Activated naive CD8-positive, alpha-beta T cell treated with anti-CD3 and anti-CD28 coated beads, Interleukin-2, amount 50 U/mL, for 24 hours (primary cell): ENCODE data around the gene LETM1.

Experiments used
- ATAC-seq: fragments of 150-1000 bp; cut with Tn5 transposase; one replicate; pipeline ENCODE4 v1.10.0; 2021
- DNase-seq: peaks from one replicate; pipeline ENCODE4 v3.0.0; 2021
- H3K27ac Mint-ChIP-seq: one replicate; pipeline ENCODE4 v1.8.0; 2021; ENCODE audit warnings: mild to moderate bottlenecking, mixed read lengths
- H3K27me3 Mint-ChIP-seq: one replicate; pipeline ENCODE4 v1.8.0; 2021; ENCODE audit warnings: mixed read lengths
- H3K36me3 Mint-ChIP-seq: one replicate; pipeline ENCODE4 v1.8.0; 2021; ENCODE audit warnings: low read depth, mixed read lengths
- H3K4me1 Mint-ChIP-seq: one replicate; pipeline ENCODE4 v1.8.0; 2021; ENCODE audit warnings: mixed read lengths
- H3K4me3 Mint-ChIP-seq: one replicate; pipeline ENCODE4 v1.8.0; 2021; ENCODE audit warnings: mild to moderate bottlenecking, moderate library complexity, mixed read lengths
- H3K9me3 Mint-ChIP-seq: one replicate; pipeline ENCODE4 v1.8.0; 2021; ENCODE audit warnings: mixed read lengths

LETM1 gene

GRCh38 chr4:1832690-1833089 is 23.3 kb downstream of the LETM1 start:
- Mint-ChIP-seq H3K27ac (no peak overlapping the region), H3K4me1 (peaks cover 8% of the 10 kb centered on the region), H3K9me3 (no peaks in the 10 kb centered on the region), H3K4me3 (no peak overlapping the region), H3K27me3 (no peaks in the 10 kb centered on the region), H3K36me3 (peaks cover 38% of the 10 kb centered on the region)
- DNase-seq (no peak), ATAC-seq (no peak)

- no peaks in the 10 kb centered on the region for H3K27me3 Mint-ChIP-seq
These were observed 24.6 kb downstream of the LETM1 start for GRCh38 chr4:1831331-1831730.

GRCh38 chr4:1830642-1831228 is 25.2 kb downstream of the LETM1 start:
- DNase-seq, result no peak
- Mint-ChIP-seq H3K4me1 (peaks cover 8% of the 10 kb centered on the region), H3K36me3 (peaks cover 34% of the 10 kb centered on the region), H3K9me3 (no peaks in the 10 kb centered on the region), H3K27ac (no peak overlapping the region), H3K4me3 (no peak overlapping the region), H3K27me3 (no peaks in the 10 kb centered on the region)
- ATAC-seq, result no peak

More at GRCh38 chr4:1831331-1831730, 24.6 kb downstream of the LETM1 start:
- H3K4me1 Mint-ChIP-seq, result peaks cover 8% of the 10 kb centered on the region
- DNase-seq, result no peak
- ATAC-seq, result no peak
- peaks cover 32% of the 10 kb centered on the region for H3K36me3 Mint-ChIP-seq
- H3K4me3 Mint-ChIP-seq, result no peak overlapping the region
- H3K27ac Mint-ChIP-seq, result no peak overlapping the region
- no peaks in the 10 kb centered on the region for H3K9me3 Mint-ChIP-seq

- no peaks in the 10 kb centered on the region for H3K9me3 Mint-ChIP-seq
- no peak for ATAC-seq
- H3K27me3 Mint-ChIP-seq, result no peaks in the 10 kb centered on the region
- DNase-seq, result no peak
- H3K27ac Mint-ChIP-seq, result no peak overlapping the region
- H3K4me1 Mint-ChIP-seq, result peaks cover 8% of the 10 kb centered on the region
- H3K4me3 Mint-ChIP-seq, result no peak overlapping the region
- peaks cover 31% of the 10 kb centered on the region for H3K36me3 Mint-ChIP-seq
These were observed 25.7 kb downstream of the LETM1 start for GRCh38 chr4:1830234-1830633.

GRCh38 chr4:1826531-1827350 is 29.2 kb downstream of the LETM1 start:
- no peaks in the 10 kb centered on the region for H3K9me3 Mint-ChIP-seq
- H3K4me1 Mint-ChIP-seq, result no peaks in the 10 kb centered on the region
- no peak overlapping the region for H3K4me3 Mint-ChIP-seq
- H3K36me3 Mint-ChIP-seq, result peaks cover 31% of the 10 kb centered on the region
- no peak overlapping the region for H3K27ac Mint-ChIP-seq
- ATAC-seq, result no peak
- no peak for DNase-seq
- H3K27me3 Mint-ChIP-seq, result no peaks in the 10 kb centered on the region

- Mint-ChIP-seq H3K4me1 (no peaks in the 10 kb centered on the region), H3K36me3 (peaks cover 29% of the 10 kb centered on the region), H3K27me3 (no peaks in the 10 kb centered on the region), H3K4me3 (no peak overlapping the region), H3K27ac (no peak overlapping the region), H3K9me3 (no peaks in the 10 kb centered on the region)
- DNase-seq (no peak), ATAC-seq (no peak)
These were observed 30.6 kb downstream of the LETM1 start for GRCh38 chr4:1825326-1825725.

- ATAC-seq (no peak), DNase-seq (no peak)
- H3K27ac Mint-ChIP-seq, result no peak overlapping the region
- H3K27me3 Mint-ChIP-seq, result no peaks in the 10 kb centered on the region
- H3K4me1 Mint-ChIP-seq, result no peaks in the 10 kb centered on the region
- peaks cover 30% of the 10 kb centered on the region for H3K36me3 Mint-ChIP-seq
- H3K4me3 Mint-ChIP-seq, result no peak overlapping the region
- no peaks in the 10 kb centered on the region for H3K9me3 Mint-ChIP-seq
These were observed 31.2 kb downstream of the LETM1 start for GRCh38 chr4:1824746-1825145.

- Mint-ChIP-seq H3K4me3 (no peak overlapping the region), H3K27me3 (no peaks in the 10 kb centered on the region), H3K9me3 (no peaks in the 10 kb centered on the region), H3K36me3 (peaks cover 35% of the 10 kb centered on the region), H3K27ac (no peak overlapping the region), H3K4me1 (no peaks in the 10 kb centered on the region)
- DNase-seq (no peak), ATAC-seq (no peak)
These were observed 32.4 kb downstream of the LETM1 start for GRCh38 chr4:1823545-1823932.

- Mint-ChIP-seq H3K9me3 (no peaks in the 10 kb centered on the region), H3K27ac (no peak overlapping the region), H3K27me3 (no peaks in the 10 kb centered on the region), H3K36me3 (peaks cover 37% of the 10 kb centered on the region), H3K4me3 (no peak overlapping the region), H3K4me1 (no peaks in the 10 kb centered on the region)
- ATAC-seq (no peak), DNase-seq (no peak)
These were observed 33.1 kb downstream of the LETM1 start for GRCh38 chr4:1822568-1823544.

- no peak for DNase-seq
- Mint-ChIP-seq H3K27me3 (no peaks in the 10 kb centered on the region), H3K4me3 (no peak overlapping the region), H3K36me3 (peaks cover 42% of the 10 kb centered on the region), H3K27ac (no peak overlapping the region), H3K9me3 (no peaks in the 10 kb centered on the region), H3K4me1 (no peaks in the 10 kb centered on the region)
- no peak for ATAC-seq
These were observed 34.0 kb downstream of the LETM1 start for GRCh38 chr4:1821679-1822567.

- ATAC-seq (no peak), DNase-seq (no peak)
- no peaks in the 10 kb centered on the region for H3K27me3 Mint-ChIP-seq
- H3K9me3 Mint-ChIP-seq, result no peaks in the 10 kb centered on the region
- H3K4me3 Mint-ChIP-seq, result no peak overlapping the region
- peaks cover 38% of the 10 kb centered on the region for H3K36me3 Mint-ChIP-seq
- no peaks in the 10 kb centered on the region for H3K4me1 Mint-ChIP-seq
- H3K27ac Mint-ChIP-seq, result no peak overlapping the region
These were observed 36.1 kb downstream of the LETM1 start for GRCh38 chr4:1819816-1820215.

GRCh38 chr4:1819284-1819683 is 36.7 kb downstream of the LETM1 start:
- ATAC-seq (no peak), DNase-seq (no peak)
- Mint-ChIP-seq H3K4me3 (no peak overlapping the region), H3K27ac (no peak overlapping the region), H3K36me3 (peaks cover 37% of the 10 kb centered on the region), H3K4me1 (no peaks in the 10 kb centered on the region), H3K9me3 (no peaks in the 10 kb centered on the region), H3K27me3 (no peaks in the 10 kb centered on the region)

GRCh38 chr4:1815997-1816860 is 39.7 kb downstream of the LETM1 start:
- no peaks in the 10 kb centered on the region for H3K27me3 Mint-ChIP-seq
- H3K4me1 Mint-ChIP-seq, result no peaks in the 10 kb centered on the region
- H3K36me3 Mint-ChIP-seq, result peaks cover 28% of the 10 kb centered on the region
- H3K4me3 Mint-ChIP-seq, result no peak overlapping the region
- DNase-seq, result no peak
- no peak for ATAC-seq
- no peak overlapping the region for H3K27ac Mint-ChIP-seq
- no peaks in the 10 kb centered on the region for H3K9me3 Mint-ChIP-seq
